Measurements from ENCODE around the gene WDR90. TPM values are rescaled to one million over a fixed set of nuclear protein-coding genes. Genes with fewer than 3 reads are reported as not detected.

WDR90 gene
- total and polyA plus RNA-seq, 2 of the 13 experiments (the other 11 are each of a cell fraction or from before 2014, with no cell fraction given), result 14.9 to 28.9 TPM

- no peak for TF ChIP-seq ZNF747 (CRISPR knock-in tag; IDR thresholded peaks at IDR 0.05; ENCODE audit: borderline replicate concordance)
- TF ChIP-seq ARID4A (CRISPR knock-in tag; IDR thresholded peaks at IDR 0.05; ENCODE audit: borderline replicate concordance), result peak; percentile 53; the same call in 1 of the 2 replicates
- TF ChIP-seq NR2F1 (CRISPR knock-in tag; IDR thresholded peaks at IDR 0.05), result no peak
- TF ChIP-seq ZSCAN31 (CRISPR knock-in tag; IDR thresholded peaks at IDR 0.05; ENCODE audit: low read depth), result 0 out of 2 replicates have a peak, but pooled peaks have one; percentile 6
- TF ChIP-seq HMG20B (CRISPR knock-in tag; conservative IDR thresholded peaks at IDR 0.05), result no peak
- TF ChIP-seq ZNF616 (CRISPR knock-in tag; IDR thresholded peaks at IDR 0.05; ENCODE audit: low read depth), result no peak
- TF ChIP-seq E2F5 (CRISPR knock-in tag; conservative IDR thresholded peaks at IDR 0.05), result no peak
- no peak for TF ChIP-seq HNRNPK (IDR thresholded peaks at IDR 0.05; ENCODE audit: low read depth, low read length, poor library complexity, severe bottlenecking)
- TF ChIP-seq HINFP (CRISPR knock-in tag; IDR thresholded peaks at IDR 0.05; ENCODE audit: low read depth), result no peak
- TF ChIP-seq CHCHD3 (CRISPR knock-in tag; IDR thresholded peaks at IDR 0.05), result no peak
- no peak for TF ChIP-seq TFDP2 (CRISPR knock-in tag; IDR thresholded peaks at IDR 0.05)
- no peak for TF ChIP-seq LRRFIP1 (CRISPR knock-in tag; conservative IDR thresholded peaks at IDR 0.05)
- no peak for TF ChIP-seq ZNF343 (CRISPR knock-in tag; IDR thresholded peaks at IDR 0.05)
- TF ChIP-seq ZNF225 (CRISPR knock-in tag; IDR thresholded peaks at IDR 0.05), result no peak
- TF ChIP-seq ZNF143 (CRISPR knock-in tag; IDR thresholded peaks at IDR 0.05), result peak; percentile 84
- no peak for TF ChIP-seq HDAC1 (CRISPR knock-in tag; IDR thresholded peaks at IDR 0.05)
- no peak for TF ChIP-seq ZSCAN22 (CRISPR knock-in tag; IDR thresholded peaks at IDR 0.05)
Observed at GRCh38 chr16:610513-611381, 38.4 kb upstream of the WDR90 start (continued).
